Colonic mucosa (tissue), 4 donors: Measurements from ENCODE around the gene ANKS1B. TPM values are rescaled to one million over a fixed set of nuclear protein-coding genes. Genes with fewer than 3 reads are reported as not detected.

Experiments used
- DNase-seq: peaks from one replicate; pipeline ENCODE4 v3.0.0-alpha.2; 2020
- H3K27ac ChIP-seq: fragments of 200-600 bp; one replicate; pipeline ENCODE4 v1.8.0; 2021
- H3K27me3 ChIP-seq: fragments of 200-600 bp; one replicate; pipeline ENCODE4 v1.8.0; 2021
- H3K36me3 ChIP-seq: fragments of 200-600 bp; one replicate; pipeline ENCODE4 v1.8.0; 2021
- H3K4me1 ChIP-seq: fragments of 200-600 bp; one replicate; pipeline ENCODE4 v1.8.0; 2021; ENCODE audit warnings: mild to moderate bottlenecking
- H3K4me3 ChIP-seq: fragments of 200-600 bp; one replicate; pipeline ENCODE4 v1.8.0; 2021
- H3K9ac ChIP-seq, 2 donors: one replicate each; pipeline ENCODE4 v1.7.0; 2013; ENCODE audit warnings: control low read depth in 2 of 2, low read depth in 2 of 2, low read length in 2 of 2
- H3K9me3 ChIP-seq: fragments of 200-600 bp; one replicate; pipeline ENCODE4 v1.8.0; 2021
- intact Hi-C: fragments of 100-400 bp; cut with DNase I; formaldehyde crosslinking; loops from one replicate; pipeline ENCODE4 v1.14.1; 2022
- total RNA-seq, 2 donors: library from RNA; stranded (reverse); fragmentation: NEBNext Ultra II Directional in 1 of 2; extraction: Animal tissue kit (Norgen Biotek cat#: 25700) in 1 of 2; gene quantifications; one replicate each; pipeline ENCODE4 v1.2.1, GENCODE V29; 2021
- TF ChIP-seq, protein P1 (sequence below): fragments of 200-600 bp; IDR thresholded peaks from one replicate; pipeline ENCODE4 v1.8.0; 2022; ENCODE audit warnings: antibody characterized with exemption, mild to moderate bottlenecking
- donor health status: healthy.
- donor health status: DM: no; HTN: no; CAD: no.
- donor health status: DM: no; HTN: no; CAD: no.

ANKS1B gene
- total RNA-seq, 2 donors from 2014 or later: 1.7 to 3.3 TPM

DNA sequence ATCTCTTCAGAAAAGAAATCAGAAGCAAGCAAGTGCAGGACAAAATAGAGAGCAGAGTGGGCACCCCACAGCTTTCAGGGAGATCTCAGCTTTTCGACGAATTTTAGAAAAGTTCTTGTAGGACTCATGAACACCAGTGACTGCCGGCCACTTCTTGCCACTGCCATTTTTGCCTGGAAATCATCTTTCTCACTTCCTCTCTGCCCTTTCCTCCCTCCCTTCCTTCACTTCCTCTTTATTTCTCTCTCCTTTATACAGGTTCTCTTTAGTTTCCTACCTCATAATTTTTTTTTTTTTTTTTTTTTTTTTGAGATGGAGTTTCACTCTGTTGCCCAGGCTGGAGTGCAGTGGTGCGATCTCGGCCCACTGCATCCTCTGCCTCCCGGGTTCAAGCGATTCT, 1154.1 kb downstream of the ANKS1B start:
- TF ChIP-seq, protein P1, sequence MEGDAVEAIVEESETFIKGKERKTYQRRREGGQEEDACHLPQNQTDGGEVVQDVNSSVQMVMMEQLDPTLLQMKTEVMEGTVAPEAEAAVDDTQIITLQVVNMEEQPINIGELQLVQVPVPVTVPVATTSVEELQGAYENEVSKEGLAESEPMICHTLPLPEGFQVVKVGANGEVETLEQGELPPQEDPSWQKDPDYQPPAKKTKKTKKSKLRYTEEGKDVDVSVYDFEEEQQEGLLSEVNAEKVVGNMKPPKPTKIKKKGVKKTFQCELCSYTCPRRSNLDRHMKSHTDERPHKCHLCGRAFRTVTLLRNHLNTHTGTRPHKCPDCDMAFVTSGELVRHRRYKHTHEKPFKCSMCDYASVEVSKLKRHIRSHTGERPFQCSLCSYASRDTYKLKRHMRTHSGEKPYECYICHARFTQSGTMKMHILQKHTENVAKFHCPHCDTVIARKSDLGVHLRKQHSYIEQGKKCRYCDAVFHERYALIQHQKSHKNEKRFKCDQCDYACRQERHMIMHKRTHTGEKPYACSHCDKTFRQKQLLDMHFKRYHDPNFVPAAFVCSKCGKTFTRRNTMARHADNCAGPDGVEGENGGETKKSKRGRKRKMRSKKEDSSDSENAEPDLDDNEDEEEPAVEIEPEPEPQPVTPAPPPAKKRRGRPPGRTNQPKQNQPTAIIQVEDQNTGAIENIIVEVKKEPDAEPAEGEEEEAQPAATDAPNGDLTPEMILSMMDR: no peak
- Histone ChIP-seq H3K9me3 (no peaks in the 10 kb centered on the region), H3K27me3 (no peaks in the 10 kb centered on the region), H3K4me1 (no peaks in the 10 kb centered on the region), H3K27ac (no peak overlapping the region), H3K9ac (no peak overlapping the region), H3K36me3 (no peaks in the 10 kb centered on the region), H3K4me3 (no peak overlapping the region)
- DNase-seq: no peak
- intact Hi-C loops: no loop called here

DNA sequence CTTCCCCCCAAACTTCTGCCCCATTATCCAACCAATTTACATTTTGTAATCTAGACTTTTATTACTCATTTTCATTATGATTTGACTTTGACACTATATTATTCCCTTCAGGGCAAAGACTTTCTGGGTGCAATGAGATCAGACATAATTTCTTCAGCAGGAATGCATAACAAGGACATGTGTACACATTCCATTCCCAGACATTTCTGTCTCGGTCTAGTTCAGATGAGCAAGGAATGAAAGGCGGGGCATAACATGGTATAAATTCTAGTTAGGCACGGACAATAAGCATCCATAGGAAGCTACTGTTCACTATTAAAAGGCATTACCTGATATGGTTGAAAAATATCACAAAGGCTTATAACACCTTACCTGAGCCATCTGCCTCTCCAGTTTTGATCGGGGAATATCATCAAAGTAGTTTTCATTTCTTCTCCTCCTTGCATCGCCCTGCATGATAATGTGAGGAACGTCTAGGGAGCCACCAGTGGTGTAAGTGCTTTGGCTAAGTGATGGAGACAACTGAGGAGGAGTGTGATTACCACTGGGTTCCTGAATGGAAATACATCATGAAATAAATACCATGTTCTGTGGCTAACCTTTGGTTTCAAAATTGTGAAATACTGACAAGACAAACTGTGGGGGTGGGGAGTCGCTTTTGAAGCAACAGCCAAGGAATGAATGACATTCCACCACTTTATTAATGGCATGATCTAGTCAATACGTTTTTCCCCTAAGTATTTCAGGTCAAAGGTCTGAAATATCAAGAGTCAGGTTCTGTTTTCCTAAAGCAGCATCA, 1155.7 kb downstream of the ANKS1B start:
- Histone ChIP-seq H3K9ac (no peak overlapping the region), H3K27me3 (no peaks in the 10 kb centered on the region), H3K9me3 (no peaks in the 10 kb centered on the region), H3K4me3 (no peak overlapping the region), H3K4me1 (no peaks in the 10 kb centered on the region), H3K36me3 (no peaks in the 10 kb centered on the region), H3K27ac (no peak overlapping the region)
- DNase-seq: no peak
- TF ChIP-seq, protein P1: no peak
- intact Hi-C loops: no loop called here

DNA sequence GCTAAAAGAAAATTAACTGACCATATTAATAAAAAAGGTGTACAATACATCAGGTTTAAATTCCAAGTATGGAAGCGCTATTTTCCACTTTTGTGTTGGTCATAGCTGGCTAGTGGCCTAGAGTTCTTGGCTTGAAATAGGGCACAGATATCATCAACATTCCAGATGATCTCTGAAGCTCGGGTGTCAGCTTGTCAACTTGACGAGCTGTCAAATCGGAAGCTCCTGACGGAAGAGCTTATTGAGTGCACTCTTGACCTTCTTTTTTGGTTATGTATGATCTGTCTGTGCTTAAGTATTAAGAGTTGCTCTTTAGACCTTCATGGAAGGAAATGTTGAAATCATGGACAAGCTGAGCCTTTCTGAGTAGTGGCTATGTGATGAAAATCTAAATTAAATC, 1161.7 kb downstream of the ANKS1B start:
- Histone ChIP-seq H3K9me3 (no peaks in the 10 kb centered on the region), H3K4me3 (no peak overlapping the region), H3K27ac (no peak overlapping the region), H3K4me1 (no peaks in the 10 kb centered on the region), H3K27me3 (no peaks in the 10 kb centered on the region), H3K36me3 (no peaks in the 10 kb centered on the region), H3K9ac (no peak overlapping the region)
- no peak for DNase-seq
- intact Hi-C loops: no loop called here
- TF ChIP-seq, protein P1: no peak

GRCh38 chr12:98821866-98822265, 1162.9 kb downstream of the ANKS1B start:
- Histone ChIP-seq H3K4me1 (no peaks in the 10 kb centered on the region), H3K27ac (no peak overlapping the region), H3K27me3 (no peaks in the 10 kb centered on the region), H3K9ac (no peak overlapping the region), H3K36me3 (no peaks in the 10 kb centered on the region), H3K9me3 (no peaks in the 10 kb centered on the region), H3K4me3 (no peak overlapping the region)
- no peak for DNase-seq
- TF ChIP-seq, protein P1: no peak
- intact Hi-C loops: no loop called here

DNA sequence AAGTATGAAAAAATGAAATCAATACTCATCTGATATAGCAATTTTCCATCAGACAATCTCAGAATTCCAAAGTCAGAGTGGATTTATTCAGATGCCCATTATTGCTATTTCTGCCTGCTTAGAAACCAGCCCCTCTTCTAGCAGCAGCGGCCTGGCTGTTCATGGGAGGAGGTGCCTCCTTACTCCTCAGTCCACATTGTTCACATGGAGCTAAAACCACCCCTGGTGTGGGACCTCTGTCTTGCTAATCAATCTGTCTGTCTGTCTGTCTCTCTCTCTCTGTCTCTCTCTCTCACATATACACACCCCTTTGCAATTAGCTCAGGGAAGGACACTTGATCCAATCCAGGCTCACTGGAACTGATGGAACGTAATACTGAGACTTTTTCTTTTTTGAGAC, 1163.5 kb downstream of the ANKS1B start:
- H3K9me3 ChIP-seq: no peaks in the 10 kb centered on the region
- no peaks in the 10 kb centered on the region for H3K36me3 ChIP-seq
- no peak for DNase-seq
- intact Hi-C loops: no loop called here
- H3K27me3 ChIP-seq: no peaks in the 10 kb centered on the region
- H3K27ac ChIP-seq: no peak overlapping the region
- TF ChIP-seq, protein P1: no peak
- H3K4me3 ChIP-seq: no peak overlapping the region
- H3K4me1 ChIP-seq: no peaks in the 10 kb centered on the region
- H3K9ac ChIP-seq: no peak overlapping the region
